NCI-H1930 (cell line): ENCODE data around the gene HOXB4.

ENCODE experiments used
- DNase-seq, 2 experiments: peaks; one replicate each; lab custom pipeline; 2025; lab: John Stamatoyannopoulos, UW

The HOXB4 gene

DNA sequence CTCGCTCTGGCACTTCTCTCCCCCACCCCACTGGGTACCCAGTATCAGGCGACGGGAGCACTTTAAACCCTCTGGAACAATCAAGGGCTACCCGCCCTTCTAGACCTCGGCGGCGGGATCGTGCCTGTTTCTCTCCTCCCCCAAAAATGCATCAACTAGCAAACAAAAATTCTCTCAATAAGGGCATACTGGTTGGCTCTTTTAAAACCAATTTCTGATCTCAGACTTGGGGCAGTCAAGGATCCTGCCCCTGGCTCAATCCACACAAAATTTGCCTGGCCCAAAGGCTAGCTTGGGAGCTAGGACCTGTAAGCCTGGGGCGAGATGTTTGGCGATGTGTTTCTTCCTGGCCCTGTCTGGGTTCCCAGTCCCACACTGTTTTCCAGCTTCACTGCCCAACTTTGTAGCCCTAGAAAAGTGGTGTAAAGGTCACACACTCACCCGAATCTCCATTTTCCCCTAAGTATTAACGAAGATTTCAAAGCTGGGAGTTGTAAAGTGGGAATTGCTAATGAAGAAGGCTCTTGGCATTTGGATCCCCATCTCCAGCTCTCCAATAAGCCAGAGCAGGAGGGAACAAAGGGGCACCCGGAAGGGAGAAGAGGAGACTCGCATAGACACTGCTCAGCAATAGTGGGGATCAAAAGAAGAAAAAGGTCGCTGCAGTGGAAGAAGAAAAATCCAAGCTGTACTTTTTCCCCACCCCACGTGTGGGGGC, 18.9 kb downstream of the HOXB4 start:
- no peak for DNase-seq

DNA sequence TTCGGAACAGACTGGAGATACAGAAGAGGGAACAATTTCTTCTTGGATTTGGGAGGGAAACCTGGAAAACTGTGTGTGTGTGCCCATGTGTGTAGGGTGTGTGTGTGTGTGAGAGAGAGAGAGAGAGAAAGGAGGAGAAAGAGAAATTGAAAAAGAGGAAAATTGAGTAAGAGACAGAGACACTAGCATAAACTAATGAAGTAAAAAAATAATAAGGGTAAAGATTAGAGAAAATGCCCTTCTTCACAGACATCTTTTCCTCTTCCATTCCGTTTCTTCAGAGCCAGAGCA, 19.4 kb downstream of the HOXB4 start:
- no peak for DNase-seq

DNA sequence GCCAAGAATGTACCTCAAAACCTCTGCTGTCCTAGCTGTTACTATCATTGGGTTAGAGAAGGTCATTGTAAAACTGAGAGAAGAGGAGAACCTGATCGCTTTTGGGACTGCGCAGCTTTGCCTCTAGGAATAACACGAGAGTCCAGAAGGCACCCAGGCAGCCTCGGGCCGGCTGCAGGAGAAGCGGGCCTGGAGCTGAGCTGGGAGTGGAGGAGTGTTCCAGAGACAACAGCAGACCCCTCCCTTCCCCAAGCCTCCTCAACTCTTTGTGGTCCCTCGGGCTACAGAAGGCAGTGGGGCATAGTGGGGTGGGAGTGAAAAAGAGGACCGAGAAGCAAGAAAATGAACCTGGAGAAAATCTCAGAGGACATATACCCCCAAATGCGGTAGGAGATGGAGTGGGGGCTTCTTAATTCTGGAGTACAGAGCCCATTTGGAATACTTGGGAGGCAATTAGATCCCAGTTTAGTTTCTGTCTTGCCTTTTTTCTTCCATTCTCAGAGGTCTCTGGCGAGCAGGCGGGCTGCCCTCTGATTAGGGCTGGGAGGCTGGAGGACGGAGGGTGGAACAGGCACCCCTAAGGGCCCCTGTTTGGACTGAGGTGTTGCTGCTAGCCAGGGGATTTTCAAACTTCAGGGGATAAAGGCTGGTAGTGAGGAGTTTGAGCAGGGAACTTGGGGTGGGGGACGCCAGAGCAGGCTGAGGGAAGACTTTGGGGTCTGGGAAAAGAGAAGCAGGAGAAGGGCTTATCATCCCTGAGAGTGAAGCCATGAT, 19.9 kb downstream of the HOXB4 start:
- no peak for DNase-seq

DNA sequence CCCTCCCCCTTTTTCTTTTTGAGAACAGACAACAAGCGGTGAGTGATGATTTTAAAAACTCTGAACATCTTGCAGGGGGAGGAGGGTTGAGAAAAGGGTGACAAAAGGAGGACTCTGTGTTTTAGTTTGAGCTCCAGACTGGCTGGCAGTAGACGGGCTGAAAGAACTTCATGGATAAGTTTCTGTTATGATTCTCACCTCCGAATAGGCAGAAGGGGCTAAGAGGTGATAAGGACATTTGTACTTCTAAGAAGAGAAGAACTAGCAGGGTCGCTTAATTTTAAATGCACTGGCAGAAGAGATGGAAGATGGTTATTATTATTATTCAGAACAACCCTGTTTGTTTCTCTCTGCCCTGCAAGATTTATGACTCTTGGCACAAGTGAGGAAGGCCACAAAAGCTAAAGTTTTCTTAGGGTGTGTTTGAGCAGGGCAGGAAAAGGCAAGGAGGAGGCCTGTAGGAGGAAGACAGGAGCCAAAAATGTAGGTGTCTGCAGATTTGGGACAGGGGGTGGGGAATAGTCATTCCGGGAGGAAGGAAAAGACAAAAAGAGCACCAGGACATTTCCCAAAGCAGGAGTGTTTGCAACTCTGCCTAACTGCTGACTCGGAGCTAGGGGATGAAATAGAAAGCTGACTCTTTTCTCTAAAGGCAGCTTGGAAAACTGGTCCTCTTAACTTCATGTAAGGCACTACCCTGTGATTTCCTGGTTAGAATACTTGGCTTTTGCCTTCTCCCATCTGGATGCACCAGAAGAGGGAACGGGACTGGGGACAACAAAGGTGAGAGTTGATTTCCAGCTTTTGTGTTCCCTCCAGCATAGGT, 21.4 kb downstream of the HOXB4 start:
- DNase-seq = no peak

DNA sequence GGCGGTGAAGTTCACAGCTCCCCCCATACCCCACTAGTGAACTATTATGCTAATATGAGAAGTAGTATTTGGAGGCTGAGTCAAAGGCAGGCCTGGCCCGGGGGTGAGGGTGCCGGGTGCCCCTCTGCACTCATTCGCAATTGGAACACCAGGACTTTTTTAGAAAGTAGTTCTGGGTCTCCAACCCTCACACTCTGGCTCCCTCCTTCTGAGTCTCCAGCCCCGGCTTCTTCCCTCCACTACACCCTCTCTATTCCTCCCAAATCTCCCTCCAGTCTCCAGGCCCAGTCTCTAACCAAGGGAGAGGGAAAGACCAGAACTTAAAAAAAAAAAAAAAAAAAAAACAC, 21.9 kb downstream of the HOXB4 start:
- DNase-seq = no peak

DNA sequence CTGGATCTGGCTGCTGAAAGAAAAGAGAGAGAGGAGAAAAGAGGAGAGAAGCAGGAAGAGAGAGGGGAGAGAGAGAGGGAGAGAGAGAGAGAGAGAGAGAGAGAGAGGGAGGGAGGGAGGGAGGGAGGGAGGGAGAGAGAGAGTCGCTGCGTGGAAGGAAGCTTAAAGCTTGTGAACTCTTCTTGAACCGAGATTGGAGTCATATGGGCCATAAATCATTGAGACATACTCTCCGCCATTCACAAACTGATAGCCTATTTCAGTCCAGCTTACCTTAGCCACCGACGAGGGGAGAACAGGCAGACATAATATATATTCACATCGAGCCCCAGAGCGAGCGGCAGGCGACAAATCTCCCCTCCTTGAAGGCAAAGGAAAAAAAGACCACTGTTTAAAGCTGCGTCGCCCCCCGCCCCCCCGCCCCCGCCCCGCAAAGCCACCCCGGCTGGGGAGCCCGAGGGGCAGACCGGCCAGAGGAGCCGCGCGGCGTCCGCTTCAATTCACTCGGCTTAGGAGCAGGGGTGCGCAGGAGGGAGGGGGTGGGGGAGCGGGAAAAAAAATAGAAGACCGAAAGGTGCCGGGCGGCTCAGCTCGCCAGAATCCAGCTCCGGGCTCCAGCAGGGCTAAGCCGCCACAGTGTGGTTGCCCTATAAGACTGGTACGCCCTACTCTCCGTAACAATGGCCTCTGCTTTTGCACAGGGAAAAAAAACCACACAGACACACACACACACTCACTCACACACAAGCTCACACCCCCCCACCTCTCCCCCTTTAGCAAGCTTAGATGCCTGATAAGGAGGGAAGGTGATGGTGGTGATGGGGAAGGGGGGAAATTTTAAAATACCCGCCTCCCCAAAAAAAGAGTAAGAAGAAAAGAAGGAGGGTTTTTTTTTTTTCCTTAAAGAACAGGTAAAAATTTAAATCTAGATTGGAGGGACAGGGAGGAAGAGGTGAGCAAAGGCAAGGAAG, 22.6 kb downstream of the HOXB4 start:
- DNase-seq = peak in 1 of 2 experiments; percentile 12

DNA sequence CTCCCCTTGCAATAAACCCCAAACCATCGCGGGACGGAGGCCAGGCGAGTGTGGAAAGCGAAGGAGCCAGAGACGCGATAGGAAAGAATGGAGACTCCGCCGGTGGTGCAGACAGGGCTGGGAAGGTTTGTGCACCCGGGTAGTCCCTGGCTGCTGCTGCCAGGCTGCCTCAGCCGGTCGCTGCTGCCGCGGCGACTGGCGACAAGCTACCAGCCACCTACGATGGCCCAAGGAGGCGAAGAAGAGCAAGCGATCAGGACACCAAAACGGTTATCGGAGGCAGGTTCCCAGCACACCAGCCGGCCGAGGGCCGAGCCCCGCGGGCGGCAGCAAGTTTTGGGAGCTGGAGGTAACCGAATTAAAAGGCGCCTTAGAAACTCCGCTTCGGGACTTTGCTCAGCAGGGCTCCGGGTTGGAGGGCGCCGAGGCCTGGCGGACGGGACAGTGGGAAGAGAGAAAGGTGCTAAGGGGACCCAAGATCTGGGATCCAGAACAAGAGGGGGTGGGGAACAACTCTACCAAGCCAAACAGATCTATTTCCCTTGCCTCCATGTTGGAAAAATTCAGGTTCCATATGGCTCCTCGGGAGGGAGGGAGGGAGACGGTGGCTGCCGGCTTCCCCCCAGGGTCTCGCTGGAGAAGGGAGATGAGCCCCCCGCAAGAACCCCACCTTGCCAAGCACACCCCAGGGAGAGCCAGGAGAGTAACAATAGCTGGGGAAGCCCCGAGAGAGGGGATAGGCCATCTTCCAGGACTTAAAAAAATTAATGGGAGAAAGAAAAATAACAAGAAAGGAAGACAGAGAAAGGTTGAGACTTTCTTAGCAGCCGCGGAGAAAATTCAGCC, 23.5 kb downstream of the HOXB4 start:
- no peak for DNase-seq

DNA sequence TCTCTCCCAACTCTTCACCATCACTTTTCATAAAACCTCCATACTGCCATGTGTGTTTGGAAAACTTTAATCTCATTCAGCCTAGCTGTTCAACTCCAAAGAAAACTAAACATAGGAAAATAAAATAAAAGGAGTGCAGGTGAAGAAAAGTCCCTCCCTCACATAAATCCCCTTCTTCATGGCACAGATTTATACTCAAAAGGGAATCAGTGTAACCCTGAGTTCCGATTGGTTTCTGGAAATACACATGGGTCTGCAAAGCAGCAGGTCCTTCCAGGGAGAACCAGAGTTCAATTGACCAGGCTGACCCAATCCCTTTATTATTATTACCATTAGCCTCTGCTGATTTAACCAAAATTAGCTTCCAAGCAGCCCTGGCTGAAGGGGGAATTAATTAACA, 24.3 kb downstream of the HOXB4 start:
- DNase-seq = no peak

DNA sequence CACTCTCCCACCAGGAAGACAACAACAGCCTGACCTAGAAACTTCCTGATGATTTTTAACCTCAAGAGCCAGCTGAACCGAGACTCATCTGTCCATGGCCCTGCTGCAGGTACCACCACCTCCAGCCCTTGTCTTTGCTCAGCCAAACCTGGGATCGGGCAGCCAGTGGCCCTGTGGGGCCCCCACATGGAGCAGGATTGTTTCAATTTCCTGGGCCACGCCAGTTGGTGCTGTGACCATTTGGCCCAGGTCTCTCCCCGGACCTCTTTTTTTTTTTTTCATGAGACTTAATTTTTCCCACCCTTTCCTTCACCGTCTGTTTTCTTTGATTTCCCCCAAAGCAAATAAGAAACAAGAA, 25.0 kb downstream of the HOXB4 start:
- DNase-seq = no peak

DNA sequence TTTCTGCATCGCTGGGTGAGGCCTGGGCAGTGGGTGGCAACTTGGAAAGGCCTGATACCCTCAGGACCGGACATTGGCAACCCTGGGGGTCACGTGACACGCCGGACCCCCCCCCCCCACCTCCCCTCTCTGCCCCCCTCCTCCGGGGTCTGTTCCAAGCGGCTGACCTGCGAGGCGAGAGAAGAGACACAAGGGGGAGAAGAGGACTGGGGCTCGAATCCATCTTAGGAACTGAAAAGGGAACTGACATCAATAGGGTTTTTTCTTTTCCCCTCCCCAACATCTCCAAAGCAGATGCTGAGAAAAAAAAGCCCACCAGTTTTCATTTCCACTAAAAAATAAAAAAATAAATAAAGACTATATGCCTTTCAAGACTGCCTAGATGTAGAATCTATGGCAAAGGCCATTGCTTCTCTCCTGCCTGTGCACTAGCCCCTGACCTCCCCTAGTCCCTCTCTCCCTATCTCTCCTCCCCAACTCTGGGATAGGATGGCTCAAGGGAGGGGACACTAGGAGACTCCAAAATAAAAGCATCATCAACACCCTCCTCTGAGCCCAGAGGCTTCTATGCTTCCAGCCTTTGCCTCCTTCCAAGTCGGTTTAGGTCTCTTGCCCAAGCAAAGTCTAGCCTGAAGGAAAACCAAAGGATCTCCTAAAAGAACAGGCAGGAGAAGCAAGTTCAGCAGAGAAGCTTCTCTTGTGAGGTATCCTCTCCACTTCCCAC, 25.5 kb downstream of the HOXB4 start:
- peak; percentile 35 to 42 for DNase-seq

DNA sequence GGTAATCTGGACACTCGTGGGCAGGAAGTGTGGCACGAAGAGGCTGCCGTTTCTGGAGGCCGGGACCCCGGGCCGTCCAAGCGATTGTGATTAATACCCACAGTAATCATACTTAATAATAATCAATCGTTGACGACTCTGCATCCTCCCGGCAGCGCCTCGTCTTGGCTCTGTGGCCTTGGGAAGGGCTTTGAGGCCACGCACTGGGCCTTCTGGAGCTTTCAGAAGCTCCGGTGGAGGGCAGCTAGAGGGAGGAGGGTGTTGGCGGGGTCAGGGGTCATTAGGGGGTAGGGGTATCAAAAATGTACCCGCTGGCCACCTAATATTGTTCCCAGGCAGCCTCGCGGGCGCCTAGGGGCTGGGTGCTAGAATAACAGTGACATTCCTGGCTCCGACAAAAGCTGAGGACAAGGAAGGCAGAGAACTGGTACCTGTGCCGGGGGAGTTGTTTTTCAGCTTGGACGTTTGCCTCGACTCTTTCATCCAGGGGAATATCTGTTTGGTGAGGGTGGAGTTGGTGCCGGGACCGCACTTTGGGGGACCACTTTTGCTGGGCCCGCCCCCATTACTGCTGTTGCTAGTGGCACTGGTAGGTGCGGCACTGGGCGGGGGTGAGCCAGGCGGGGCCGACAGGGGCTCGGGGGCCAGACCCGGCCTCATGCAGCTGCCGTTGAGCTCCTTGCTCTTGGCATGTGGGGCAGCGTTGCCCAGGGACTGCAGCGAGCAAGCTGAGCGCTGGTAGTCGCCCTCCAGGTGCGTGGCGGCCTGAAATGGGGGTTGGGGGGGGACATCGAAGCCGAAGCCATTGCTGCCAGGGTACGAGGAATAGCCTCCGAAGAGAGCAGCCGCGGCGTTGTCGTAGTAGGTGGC, 26.3 kb downstream of the HOXB4 start:
- peak in 1 of 2 experiments; percentile 32 for DNase-seq

DNA sequence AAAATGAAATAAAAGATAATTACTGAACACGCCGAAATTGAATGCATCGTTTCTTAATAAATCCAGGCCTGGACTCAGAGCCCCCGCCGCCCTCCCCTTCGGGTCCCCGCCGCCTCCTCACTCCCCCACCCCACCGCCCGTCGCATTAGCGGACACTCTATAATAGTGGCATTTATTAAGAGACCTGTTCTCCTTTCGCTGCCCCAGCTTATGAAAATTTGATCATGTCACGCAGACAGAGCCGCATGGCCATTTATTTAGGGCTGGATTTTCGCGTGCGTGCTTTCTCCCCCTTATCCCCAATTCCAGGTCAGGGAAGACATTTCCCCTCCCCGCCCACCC, 27.0 kb downstream of the HOXB4 start:
- peak in 1 of 2 experiments; percentile 17 for DNase-seq

DNA sequence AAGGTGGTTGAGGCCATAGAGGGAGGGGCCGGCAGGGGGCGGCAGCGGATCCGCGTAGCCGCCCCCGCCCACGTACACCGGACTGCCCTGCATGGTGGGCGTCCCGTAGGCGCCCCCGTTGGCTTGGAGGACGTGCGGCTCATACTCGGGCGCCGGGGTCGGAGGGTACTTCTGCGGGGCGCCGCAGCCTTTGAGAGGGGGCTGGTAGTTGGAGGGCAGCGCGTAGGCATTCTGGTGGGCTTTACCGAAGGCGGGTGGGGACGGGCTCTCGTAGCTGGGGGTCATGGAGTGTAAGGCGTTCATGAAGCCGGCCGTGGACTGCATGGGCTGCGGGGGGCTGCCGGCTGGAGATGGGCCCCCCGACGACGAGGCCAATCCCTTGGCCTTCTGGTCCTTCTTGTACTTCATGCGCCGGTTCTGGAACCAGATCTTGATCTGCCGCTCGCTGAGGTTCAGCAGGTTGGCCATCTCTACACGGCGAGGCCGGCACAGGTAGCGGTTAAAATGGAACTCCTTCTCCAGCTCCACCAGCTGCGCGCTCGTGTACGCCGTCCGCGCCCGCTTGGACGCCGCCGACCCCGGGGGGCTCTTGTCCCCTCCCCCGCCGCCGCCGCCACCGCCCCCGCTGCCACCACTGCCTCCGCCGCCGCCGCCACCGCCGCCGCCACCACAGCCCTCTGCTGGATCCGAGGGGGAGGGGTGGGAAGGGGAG, 27.5 kb downstream of the HOXB4 start:
- peak; percentile 81 to 91 for DNase-seq

DNA sequence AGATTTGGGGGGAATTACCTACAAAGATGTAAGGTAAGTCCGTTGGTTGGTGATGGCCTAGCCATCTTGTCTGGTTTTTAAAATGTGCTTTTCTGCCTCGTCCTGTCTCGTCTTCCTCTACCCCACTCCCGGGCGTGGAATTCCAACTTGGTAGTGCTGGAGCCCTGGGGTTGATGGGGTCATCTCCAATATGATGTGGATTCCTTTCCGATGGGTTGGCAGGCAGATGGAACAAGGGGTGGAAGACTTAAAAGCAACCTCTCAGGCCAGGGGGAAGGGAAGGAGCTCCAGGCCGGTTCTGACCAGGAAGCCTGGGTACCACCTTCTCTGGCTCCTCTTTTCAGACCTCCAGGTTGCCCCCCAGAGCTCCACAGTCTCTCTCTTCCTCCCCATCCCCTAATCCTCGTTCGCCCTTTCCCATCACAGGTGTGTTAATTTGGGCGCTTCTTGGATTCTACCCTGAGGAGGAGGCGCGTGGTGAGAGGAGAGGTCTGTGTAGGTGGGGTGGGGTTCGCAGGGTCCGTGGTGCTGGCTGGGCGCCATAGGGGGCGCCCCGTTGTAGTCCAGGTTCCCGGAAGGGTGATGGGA, 28.1 kb downstream of the HOXB4 start:
- DNase-seq = no peak

DNA sequence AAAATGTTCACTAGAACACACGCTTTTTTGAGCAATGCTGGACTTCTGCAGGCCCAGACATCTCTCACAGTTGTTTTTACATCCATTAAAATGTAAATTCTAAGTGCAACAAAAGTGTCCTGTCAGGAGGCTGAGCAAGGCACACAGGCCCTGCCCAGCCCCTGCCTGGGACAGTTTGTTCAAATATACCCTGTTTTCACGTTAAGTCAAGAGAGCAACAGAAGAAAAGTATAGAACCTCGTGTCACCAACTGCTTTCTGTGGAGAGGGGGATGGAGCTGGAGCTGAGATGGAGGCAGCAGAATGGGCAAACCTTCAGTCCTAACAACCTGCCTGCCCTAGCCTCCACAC, 28.9 kb downstream of the HOXB4 start:
- DNase-seq = peak in 1 of 2 experiments; percentile 31

DNA sequence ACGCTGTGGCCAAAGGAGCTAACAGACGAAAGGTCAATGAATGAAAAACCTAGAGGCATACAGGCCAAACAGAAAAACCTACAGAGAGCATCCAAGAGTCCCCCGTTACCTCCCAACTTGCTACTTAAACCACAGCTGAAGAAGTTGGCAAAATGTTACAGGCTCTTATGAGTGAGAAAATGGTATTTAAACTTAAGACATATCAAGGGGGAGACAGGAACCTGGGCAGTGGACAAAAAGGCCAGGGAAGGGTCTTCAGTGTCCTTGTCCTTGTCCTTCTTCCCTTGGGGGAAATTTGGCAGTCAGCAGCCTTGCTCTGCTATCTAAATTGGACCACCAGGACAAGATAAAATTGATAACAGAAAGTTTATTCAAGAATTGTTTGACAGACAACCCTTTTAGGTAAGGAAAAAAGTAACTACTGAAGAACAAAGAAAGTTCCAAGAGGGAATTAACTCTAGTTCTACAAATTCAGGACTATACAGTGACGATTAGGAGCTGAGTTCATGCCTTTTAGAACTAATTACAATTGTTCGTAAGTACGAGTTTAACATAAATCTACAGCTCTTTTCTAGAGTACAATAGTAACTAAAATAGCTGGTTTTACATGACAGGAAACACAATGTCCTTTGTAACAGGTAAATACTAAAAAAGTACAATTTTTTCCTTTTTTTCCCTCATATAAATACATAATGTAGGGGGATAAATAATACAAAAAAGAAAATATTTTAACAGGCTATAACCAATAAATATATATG, 29.4 kb downstream of the HOXB4 start:
- peak in 1 of 2 experiments; percentile 32 for DNase-seq

DNA sequence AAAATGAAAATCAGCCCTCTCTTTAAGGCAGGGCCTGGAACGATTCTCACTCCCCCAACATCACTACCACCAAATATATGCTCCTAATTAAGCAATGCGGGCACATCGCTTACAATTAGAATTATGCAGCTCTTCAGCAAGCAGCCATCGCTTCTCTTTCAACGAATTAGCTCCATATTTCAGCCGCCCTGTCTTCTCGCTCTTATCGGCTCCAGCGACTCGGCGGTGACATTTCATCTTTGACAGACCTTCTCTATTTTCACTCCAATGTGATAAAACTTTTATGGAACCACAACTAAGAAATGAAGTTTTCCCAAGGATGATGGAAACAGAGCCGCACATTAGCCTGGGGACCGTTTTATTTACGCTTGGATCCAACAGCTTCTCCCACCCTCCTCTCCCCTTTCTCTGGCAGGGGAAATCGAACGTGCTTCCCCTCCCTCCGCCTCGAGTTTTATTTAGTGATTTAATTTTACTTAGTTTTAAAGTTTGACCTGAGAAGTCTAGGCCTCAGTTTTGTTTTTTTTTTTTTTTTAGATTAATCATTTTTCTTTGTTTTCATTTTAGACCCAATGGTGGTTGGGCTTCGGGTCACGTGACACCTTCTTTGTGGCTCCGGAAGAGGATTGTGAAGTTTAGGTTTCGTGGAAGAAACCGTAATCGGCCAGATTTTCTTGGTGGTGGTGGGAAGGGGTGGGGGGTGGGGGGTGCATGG, 30.2 kb downstream of the HOXB4 start:
- peak; percentile 42 to 46 for DNase-seq
